Right lobe of liver (tissue), 6 donors: ENCODE data around the gene PRAMEF7. TPM values are rescaled to one million over a fixed set of nuclear protein-coding genes. Genes with fewer than 3 reads are reported as not detected.
"Not testable (repeated sequence)": the region's sequence is repeated elsewhere in the genome, so short reads cannot be mapped to it uniquely, and the experiment has no call there.

Experiments used
- ATAC-seq, 4 donors: fragments of 200-7000 bp; cut with Tn5 transposase; one replicate each; pipeline ENCODE4 v1.9.1; 2020; ENCODE audit warnings: mild to moderate bottlenecking in 4 of 4, moderate library complexity in 4 of 4
- DNase-seq, 3 donors: peaks; one replicate each; pipeline ENCODE4 v3.0.0-alpha.2; 2020
- H3K27ac ChIP-seq, 3 donors: fragments of 200-600 bp; one replicate each; pipeline ENCODE4 v1.8.0; 2022
- H3K27me3 ChIP-seq, 2 donors: fragments of 200-600 bp; one replicate each; pipeline ENCODE4 v1.8.0; 2022
- H3K36me3 ChIP-seq, 4 donors: fragments of 200-600 bp; sonication (generic) in 1 of 4; one replicate each; pipeline versions ENCODE4 v1.5.1 to v1.8.0; 2017 to 2022; ENCODE audit warnings: control low read depth in 1 of 4
- H3K4me1 ChIP-seq, 4 donors: fragments of 200-600 bp; sonication (generic) in 1 of 4; one replicate each; pipeline versions ENCODE4 v1.5.1 to v1.8.0; 2017 to 2022; ENCODE audit warnings: control low read depth in 1 of 4
- H3K4me3 ChIP-seq, 3 donors: fragments of 200-600 bp; one replicate each; pipeline ENCODE4 v1.8.0; 2022
- H3K9me3 ChIP-seq, 4 donors: fragments of 200-600 bp; sonication (generic) in 1 of 4; one replicate each; pipeline versions ENCODE4 v1.5.1 to v1.8.0; 2017 to 2022; ENCODE audit warnings: control low read depth in 1 of 4
- WGBS: methylation state at CpG from one replicate; pipeline ENCODE4 v1.1.6; 2018; ENCODE audit warnings: low coverage, low lambda C conversion rate; ENCODE audit not compliant: insufficient coverage; ENCODE audit errors: missing lambda C conversion rate; 5-methylcytosine and 5-hydroxymethylcytosine counted together
- intact Hi-C, 2 donors: fragments of 100-400 bp; cut with DNase I; formaldehyde crosslinking; loops; one replicate each; pipeline versions ENCODE4 v1.11.2 to v1.14.1; 2022
- small RNA-seq, 2 experiments: library from RNA; depleted of rRNA; stranded (forward); fragments of <200 nt; gene quantifications; one replicate each; pipeline ENCODE3, GENCODE V24; 2016
- total RNA-seq, 6 experiments: library from RNA; depleted of rRNA in 2 of 6; stranded (reverse); fragments of >200 nt in 2 of 6; fragmentation: NEBNext Ultra II Directional in 3 of 6; extraction: Animal tissue kit (Norgen Biotek cat#: 25700) in 3 of 6; gene quantifications; one replicate each; pipeline versions ENCODE4 v1.1.0 to v1.2.4, GENCODE V29; 2016 to 2023
- TF ChIP-seq, protein P1 (sequence below), 4 donors: fragments of 200-600 bp in 3 of 4; fragments of 450-650 bp in 1 of 4; IDR thresholded peaks; one replicate each; pipeline versions ENCODE4 v1.5.1 to v1.8.0; 2016 to 2022; ENCODE audit warnings: antibody characterized with exemption in 4 of 4, mild to moderate bottlenecking in 2 of 4
- donor health status: DM: no; HTN: yes; CAD: no.
- donor health status: DM: no; HTN: no; CAD: no.
- donor health status: DM: no; HTN: no; CAD: no.
- donor health status: DM: no; HTN: yes; CAD: no.
- donor health status: DM: no; HTN: yes; CAD: no.

The PRAMEF7 gene
- total RNA-seq, 6 experiments from 2014 or later = 0.16 TPM; not detected in 5

DNA sequence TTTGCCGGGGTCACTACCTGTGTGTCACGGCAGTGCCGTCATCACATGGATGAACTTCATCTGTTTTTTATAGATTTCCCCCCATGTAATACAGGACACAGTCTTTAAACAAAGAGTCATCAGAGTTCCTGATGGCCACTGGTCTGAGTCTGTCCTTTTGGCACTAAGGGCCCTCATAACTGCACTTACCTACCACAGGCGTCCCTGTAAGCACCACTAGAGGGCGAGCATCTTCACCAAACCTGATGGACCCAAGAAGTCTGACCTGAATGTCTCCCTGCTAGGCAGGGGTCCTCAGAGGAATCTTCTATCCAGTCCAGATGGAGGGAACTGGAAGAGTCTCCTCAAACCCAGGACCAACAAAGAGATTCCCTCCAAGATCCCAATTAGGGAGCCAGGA lies 8.0 kb downstream of the PRAMEF7 start:
- H3K4me1 ChIP-seq, H3K27me3 ChIP-seq, H3K27ac ChIP-seq, H3K4me3 ChIP-seq, intact Hi-C loops, H3K36me3 ChIP-seq, DNase-seq, H3K9me3 ChIP-seq: not testable (repeated sequence)
- WGBS = no CpG with 5 or more reads among the region's 5 CpGs
- TF ChIP-seq, protein P1, sequence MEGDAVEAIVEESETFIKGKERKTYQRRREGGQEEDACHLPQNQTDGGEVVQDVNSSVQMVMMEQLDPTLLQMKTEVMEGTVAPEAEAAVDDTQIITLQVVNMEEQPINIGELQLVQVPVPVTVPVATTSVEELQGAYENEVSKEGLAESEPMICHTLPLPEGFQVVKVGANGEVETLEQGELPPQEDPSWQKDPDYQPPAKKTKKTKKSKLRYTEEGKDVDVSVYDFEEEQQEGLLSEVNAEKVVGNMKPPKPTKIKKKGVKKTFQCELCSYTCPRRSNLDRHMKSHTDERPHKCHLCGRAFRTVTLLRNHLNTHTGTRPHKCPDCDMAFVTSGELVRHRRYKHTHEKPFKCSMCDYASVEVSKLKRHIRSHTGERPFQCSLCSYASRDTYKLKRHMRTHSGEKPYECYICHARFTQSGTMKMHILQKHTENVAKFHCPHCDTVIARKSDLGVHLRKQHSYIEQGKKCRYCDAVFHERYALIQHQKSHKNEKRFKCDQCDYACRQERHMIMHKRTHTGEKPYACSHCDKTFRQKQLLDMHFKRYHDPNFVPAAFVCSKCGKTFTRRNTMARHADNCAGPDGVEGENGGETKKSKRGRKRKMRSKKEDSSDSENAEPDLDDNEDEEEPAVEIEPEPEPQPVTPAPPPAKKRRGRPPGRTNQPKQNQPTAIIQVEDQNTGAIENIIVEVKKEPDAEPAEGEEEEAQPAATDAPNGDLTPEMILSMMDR (IDR thresholded peaks at IDR 0.05) = peak in 1 of 4 donors; percentile 26
- peak; percentile 54 to 73 (median 64) for ATAC-seq

DNA sequence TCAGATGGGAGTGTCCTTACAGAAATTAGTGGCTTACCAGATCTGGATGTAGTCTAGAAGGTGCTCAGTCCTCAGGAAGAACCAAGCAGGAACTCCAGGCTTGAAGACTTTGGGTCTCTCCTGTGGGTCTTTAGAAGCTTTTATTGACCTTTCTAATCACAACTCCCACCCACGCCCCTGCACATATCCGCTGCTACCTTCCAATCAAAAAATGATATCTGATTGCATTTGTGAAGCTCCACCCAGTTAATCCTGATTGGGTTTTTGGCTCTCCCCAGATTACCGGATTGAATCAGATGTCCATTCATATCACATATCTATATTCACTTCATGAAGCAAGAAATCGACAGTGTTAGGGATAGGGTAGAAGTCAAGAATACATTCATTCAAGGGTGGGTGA lies 31.1 kb downstream of the PRAMEF7 start, which contains the start of gene PRAMEF6:
TSS of gene PRAMEF6 (minus strand) at position 101 of the 400 bp plus-strand sequence. CDS start 5,062 bp downstream, outside the sequence.
- H3K9me3 ChIP-seq, H3K4me3 ChIP-seq, H3K27me3 ChIP-seq, DNase-seq, ATAC-seq, H3K27ac ChIP-seq, H3K4me1 ChIP-seq, H3K36me3 ChIP-seq, intact Hi-C loops: not testable (repeated sequence)
- 82% methylated on average over 1 of the region's 4 CpGs for WGBS

Small RNA genes within 50 kb of the gene (small RNA-seq; reads per million reads assigned to genes)
- 0 reads per million in 2 experiments for gene RNU6-1072P

Other genes with a start within 250 kb of the PRAMEF7 start
- gene AADACL3, start 200.5 kb upstream of the PRAMEF7 start, total RNA-seq = not detected
- not detected for gene CFAP107, start 170.4 kb upstream of the PRAMEF7 start, total RNA-seq
- gene PRAMEF12, start 142.9 kb upstream of the PRAMEF7 start, total RNA-seq = not detected
- not detected for gene PRAMEF1, start 125.2 kb upstream of the PRAMEF7 start, total RNA-seq
- gene PRAMEF11, start 85.2 kb upstream of the PRAMEF7 start, total RNA-seq = not detected
- gene HNRNPCL1, start 67.9 kb upstream of the PRAMEF7 start, total RNA-seq = not detected
- not detected for gene PRAMEF2, start 59.5 kb upstream of the PRAMEF7 start, total RNA-seq
- gene PRAMEF4, start 30.4 kb upstream of the PRAMEF7 start, total RNA-seq = not detected
- 10 to 100 TPM in 1 of 6 experiments, 1 to 10 TPM in 2, under 1 TPM in 1, not detected in 2; 0.26 to 10.9 (median 4.1) TPM for gene PRAMEF10, start 18.3 kb upstream of the PRAMEF7 start, total RNA-seq
- not detected for gene PRAMEF6, start 31.0 kb downstream of the PRAMEF7 start, total RNA-seq
- not detected for gene PRAMEF27, start 140.0 kb downstream of the PRAMEF7 start, total RNA-seq
- gene HNRNPCL3, start 144.2 kb downstream of the PRAMEF7 start, total RNA-seq = not detected
- not detected for gene PRAMEF25, start 154.2 kb downstream of the PRAMEF7 start, total RNA-seq
- not detected for gene HNRNPCL2, start 200.2 kb downstream of the PRAMEF7 start, total RNA-seq
- not detected for gene PRAMEF26, start 239.4 kb downstream of the PRAMEF7 start, total RNA-seq
- not detected for gene HNRNPCL4, start 249.0 kb downstream of the PRAMEF7 start, total RNA-seq